GM19463 (cell line): Measurements from ENCODE around the gene TOMM20.
"Not testable (repeated sequence)": the region's sequence is repeated elsewhere in the genome, so short reads cannot be mapped to it uniquely, and the experiment has no call there.

Source experiments
- ATAC-seq: cut with Tn5 transposase; IDR thresholded peaks from one replicate; pipeline ENCODE4 v1.9.1; 2021; ENCODE audit warnings: mild to moderate bottlenecking, moderate library complexity; ENCODE audit not compliant: unreplicated experiment

TOMM20 gene

DNA sequence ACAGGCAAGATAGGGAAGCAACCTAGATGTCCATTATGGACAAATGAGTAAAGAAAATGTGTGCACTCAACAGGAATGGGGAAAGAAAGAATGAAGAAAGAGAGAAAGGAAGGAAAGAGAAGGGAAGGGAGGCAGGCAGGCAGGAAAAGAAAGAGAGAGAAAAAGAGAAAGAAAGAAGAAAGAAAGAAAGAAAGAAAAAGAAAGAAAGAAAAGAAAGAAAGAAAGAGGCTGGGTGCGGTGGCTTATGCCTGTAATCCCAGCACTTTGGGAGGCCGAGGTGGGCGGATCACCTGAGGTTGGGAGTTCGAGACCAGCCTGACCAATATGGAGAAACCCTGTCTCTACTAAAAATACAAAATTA, 48.4 kb downstream of the TOMM20 start:
- not testable (repeated sequence) for ATAC-seq

DNA sequence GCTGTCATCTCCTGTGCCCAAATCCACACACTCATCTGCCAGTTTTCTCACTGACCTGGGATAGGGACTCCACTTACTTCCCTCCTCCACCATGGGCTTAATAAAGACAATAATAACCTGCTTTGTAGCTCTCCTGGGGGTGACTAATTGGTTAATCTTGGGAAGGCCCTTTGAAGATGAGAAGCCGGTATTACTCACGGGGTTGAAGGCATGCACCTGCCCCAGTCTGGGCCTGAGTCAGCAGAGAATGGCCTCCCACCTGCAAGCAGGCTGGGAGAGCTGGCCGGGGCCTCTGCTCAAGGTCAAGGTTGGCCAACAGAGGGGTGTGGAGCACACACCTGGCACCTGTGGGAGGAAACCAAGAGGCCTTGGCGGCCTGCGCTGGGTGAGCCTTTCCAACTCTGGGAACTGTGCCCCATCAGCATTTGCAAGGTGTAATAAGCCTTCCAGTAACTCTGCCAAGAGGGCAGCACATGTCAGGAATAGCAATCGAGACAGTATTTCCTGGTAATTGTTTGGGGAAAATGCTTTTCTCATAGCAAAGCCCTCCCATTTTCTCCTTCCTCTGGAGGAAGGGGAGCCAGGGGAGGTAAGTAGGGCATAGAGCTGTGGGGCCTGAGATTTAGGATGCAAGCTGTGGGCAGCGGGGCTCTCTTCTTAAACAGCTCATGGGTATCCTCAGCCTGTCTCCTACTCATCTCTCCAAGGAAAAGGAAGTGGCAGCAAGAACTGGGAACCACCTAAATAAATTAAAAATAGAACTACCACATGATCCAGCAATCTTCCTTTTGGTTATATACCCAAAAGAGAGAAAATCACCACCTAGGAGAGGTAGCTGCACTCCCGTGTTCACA, 49.0 kb downstream of the TOMM20 start:
- peak; percentile 20 for ATAC-seq

DNA sequence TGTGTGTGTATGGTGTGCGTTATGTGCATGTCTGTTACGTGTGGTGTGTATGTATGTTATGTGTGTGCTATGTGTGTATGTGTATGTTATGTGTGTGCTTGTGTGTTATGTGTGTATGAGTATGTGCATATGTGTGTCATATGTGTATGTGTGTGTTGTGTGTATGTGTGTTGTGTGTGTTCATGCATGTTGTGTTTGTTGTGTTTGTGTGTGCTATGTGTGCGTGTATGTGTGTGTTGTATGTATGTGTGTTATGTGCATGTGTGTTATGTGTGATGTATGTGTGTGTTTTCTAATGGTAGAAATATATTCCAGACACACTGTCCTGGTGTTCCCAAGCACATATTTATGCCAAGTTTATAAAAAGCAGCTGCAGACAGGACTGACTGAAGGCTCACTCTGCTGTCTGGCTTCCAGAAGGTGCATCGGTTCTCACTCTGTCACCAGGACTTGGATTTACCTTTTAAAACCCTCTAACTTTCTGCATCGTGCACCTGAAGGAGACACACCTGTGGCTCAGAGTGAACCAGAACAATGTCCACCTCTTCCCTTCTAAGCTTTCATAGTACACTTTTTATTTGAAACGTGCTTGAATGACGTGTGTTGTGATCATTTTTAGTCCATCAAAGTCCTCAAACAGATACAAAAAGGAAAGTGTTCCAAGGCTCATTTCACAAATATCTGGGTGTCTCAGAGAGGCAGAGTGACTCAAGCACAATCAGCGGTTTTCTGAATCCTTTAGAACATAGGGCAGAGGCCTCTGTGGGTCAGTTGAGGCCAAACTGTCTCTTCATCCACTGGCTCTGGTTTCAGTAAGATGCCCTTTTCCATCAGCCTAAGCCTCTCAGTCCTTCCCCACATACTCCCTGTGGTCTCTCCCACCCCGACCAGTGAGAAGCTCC, 49.9 kb downstream of the TOMM20 start:
- ATAC-seq = no peak

DNA sequence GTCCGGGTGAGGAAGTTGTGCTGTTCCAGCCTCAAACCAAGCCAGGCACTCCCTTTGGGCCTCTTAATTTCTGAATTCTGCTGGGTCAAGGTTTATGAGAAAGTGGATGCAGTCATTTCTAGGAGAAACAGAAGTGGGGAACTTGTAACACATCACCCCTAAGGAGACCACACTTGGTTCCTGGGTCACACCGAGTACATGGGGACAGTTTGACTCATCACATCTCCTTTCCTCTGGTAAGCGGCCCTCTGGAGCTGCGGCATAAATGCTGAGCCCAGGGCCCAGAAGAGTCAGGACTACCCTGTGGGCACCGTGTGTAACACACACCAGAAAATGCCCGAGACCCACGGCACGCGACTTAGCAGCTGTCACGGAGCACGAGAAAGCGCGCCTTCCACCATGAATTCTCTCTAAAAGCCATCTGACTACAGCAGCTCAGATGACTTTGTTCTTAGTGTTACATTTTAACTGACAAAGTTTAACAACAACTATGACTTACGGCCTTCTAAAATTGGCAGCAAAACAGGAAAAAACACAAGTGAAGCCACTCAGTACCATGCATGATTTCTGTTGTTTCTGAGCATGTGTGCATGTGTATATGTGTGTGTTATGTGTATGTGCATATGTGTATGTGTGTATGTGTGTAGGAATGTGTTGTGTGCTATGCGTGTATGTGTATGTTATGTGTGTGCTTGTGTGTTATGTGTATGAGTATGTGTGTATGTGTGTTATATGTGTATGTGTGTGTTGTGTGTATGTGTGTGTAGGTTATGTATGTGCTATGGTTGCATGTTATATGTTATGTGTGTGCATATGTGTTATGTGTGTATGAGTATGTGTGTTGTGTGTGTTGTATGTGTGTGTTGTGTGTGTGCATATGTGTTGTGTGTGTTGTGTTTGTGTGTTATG, 50.8 kb downstream of the TOMM20 start:
- peak; percentile 29 for ATAC-seq

DNA sequence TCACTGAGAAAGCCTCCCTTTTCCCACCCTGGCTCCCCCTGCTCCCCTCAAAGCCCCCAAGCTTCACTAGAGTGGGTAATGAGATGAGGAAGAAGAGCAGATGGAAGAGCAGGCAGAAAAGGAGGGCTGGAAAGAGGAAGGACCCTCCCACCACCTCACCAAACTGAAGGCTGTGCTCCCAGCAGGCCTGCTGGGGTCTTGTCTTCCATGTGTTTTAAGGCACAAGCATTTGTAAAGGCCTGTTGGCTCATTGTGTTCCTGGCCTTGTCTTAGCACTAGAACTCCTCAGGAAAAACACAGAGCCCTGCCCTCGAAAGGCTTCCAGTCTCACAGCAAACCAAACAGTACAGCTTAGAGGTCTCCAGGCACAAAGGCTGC, 51.5 kb downstream of the TOMM20 start:
- ATAC-seq = no peak

DNA sequence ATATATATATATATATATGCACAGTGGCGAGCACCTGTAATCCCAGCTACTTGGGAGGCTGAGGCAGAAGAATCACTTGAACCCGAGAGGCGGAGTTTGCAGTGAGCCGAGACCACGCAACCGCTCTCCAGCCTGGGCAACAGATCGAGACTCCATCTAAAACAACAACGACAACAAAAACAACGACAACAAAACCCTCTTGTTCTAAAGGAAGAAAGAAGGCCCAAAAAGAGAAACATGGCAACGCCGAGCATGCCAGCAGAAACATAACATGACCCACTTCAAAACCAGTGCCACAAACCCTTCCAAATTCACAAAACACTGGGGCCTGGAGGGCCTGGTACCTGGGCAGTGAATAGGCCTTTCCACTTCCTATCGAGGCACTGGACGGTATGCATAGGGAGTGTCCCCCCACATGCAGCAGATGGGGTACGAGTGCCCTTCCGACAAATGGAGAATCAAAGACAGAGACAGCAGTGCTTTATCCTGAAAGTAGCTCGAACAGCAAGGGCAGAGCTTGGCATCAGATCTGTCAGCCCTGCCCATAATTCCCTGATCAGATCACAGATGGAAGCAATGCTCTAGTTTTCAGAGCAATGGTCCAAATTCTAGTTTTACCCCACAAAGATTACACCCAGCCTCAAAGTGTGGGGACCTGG, 52.0 kb downstream of the TOMM20 start:
- no peak for ATAC-seq

DNA sequence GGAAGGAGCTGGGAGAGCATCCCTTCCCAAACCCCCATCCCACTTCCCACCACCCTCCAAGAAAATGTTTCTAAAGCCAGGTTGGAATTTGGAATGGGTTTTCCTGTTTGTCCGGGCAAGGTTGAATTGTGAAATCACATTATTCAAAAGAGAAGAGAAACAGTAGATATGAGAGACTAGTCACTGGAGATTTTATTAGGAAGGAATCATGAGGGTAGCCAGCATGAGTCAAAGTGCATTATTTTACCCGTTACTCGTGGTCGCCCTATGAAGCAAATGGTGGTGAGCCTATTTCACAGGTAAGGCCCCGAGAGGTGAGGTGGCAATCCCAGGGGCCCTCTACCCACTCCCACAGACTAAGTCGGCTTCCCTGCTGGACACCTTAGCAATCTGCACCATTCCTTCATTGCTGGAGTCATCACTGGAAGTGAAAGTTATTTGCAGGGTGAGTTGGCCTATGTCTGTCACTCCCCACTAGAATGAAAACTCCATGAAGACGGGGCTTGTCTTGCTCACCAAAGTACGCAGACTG, 52.8 kb downstream of the TOMM20 start:
- no peak for ATAC-seq

DNA sequence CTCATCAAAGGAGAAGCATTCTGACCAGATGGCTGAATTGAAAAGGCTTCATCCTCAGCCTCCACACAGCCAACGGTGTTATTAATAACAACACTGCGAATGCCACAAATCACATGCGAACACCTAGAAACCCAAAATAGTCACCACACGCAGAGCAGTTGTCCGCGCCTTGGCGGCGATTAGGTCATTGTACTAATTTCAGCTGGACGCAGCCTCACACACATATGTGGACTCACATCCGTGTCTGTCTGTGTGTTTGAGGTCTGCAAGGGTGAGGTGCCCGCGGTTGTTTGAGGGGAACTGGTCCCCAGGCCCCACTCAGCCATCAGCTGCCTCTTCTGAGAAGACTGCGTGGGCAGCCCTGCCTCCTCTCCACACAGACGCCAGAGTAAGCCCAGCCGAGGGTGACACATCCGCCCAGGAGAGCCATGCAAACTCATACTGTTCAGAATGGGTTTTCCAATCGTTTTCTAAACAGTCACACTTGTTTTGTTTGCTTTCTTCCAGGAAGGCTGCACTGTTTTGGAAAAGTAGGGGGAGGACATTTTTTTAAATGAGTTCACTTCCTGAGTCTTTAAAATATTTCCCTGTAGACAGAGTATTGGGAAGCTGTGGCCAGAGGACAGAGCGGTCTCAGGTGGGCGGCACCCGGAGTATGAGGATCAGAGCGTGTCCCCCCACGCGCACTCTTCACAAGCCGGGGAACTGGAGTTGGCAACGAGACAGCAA, 53.4 kb downstream of the TOMM20 start:
- peak; percentile 52 for ATAC-seq

DNA sequence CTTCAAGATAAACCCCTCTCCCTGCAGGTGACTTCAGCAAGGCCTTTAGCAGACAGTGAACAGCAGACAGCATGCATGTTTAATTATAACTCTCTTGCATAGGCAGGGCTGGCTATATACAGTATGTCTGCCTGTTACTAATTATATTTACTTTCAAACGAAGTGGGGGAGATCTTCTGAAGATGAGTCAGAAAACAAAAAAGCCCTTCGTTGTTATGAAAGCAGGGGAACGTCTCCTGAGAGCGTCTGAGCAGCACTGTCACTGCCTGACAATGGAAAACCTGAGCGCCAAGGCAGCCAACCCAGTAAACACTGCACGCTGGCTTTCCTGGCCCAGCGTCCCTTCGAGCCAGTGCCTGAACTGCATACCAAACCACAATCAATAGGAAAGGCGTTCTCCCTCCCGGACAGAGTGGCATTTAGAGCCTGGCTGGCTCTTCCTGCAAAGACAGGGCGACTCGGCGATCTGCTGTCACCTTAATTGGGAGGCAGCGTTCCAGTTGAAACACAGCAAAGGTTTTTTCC, 54.1 kb downstream of the TOMM20 start:
- ATAC-seq = peak; percentile 35

DNA sequence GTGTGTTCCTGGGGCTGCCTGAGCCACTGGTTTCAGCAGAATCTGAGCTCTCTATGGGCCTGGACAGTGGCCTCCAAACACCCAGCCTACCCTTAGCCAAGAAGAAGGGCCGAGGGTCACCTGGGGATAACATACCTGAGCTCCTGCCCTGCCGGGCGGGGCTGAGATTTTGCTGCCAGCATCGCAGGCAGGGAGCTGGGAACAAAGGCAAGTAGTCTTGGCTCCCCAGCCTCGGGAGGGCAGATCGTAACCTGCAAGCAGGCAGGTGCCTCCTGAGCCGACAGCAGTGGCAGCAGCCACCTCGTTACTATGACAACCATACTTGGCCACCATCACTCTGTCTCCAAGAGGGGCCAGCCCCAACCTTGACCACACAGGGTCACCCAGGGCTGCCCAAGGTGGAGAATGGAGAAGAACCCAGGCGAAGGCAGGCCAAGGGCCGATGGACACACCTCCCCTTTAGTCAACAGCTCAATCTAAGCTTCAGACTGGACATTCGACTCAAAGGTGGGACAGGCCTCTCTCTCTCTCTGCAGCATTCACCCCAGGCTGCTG, 54.6 kb downstream of the TOMM20 start:
- peak; percentile 0 for ATAC-seq

DNA sequence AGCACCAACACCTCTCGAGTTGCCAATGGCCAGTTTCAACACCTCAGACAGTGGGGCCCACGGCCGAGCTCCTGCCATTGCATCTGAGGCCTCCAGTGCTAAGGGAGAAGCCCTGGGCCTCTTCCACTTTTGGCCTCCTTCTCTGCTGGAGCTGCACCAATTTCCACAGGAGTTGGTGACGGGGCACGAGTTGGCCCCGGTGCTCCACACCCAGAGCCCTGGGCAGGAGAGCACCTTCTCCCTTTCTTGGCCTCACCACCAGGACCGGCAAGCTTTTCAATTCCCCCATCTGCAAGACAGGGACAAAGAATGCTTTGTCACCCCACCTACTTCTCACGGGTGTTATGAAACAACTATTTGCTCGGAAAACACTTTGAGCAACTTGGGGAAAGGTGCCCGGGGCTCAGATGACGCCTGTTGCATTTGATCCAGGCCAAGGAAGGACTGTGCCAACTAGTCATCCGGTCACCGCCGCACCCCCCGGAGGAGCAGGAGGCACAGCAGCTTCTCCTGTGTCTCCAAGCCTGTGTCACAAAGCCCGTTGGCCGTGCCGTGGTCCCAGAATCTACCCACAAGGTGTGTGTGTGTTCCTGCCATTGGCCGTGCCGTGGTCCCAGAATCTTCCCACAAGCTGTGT, 55.2 kb downstream of the TOMM20 start:
- ATAC-seq = no peak

DNA sequence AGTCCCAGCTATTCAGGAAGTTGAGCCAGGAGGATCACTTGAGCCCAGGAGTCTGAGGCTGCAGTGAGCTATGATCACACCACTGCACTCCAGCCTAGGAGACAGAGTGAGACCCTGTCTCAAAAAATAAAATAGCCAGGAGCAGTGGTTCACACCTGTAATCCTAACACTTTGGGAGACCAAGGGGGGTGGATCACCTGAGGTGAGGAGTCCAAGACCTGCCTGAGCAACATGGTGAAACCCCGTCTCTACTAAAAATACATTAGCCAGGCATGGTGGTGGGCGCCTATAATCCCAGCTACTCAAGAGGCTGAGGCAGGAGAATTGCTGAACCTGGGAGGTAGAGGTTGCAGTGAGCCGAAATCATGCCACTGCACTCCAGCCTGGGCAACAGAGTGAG, 56.1 kb downstream of the TOMM20 start:
- not testable (repeated sequence) for ATAC-seq

DNA sequence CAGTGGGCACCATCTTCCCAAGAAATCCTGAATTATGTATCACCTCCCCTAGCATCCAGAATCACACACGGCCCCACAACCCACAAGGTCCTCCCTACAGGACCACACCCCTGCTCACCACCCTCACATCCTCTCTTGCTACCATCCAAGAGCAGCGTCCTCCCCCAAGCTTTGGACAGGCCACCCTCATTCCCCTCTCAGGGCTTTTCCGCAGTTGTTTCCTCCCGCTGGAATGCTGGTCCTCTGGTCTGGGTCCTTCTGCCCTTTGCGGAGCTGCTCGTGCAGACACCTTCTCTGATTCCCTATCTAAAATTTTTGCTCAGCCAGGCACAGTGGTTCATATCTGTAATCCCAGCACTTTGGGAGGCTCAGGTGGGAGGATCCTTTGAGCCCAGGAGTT, 56.5 kb downstream of the TOMM20 start:
- ATAC-seq = no peak

DNA sequence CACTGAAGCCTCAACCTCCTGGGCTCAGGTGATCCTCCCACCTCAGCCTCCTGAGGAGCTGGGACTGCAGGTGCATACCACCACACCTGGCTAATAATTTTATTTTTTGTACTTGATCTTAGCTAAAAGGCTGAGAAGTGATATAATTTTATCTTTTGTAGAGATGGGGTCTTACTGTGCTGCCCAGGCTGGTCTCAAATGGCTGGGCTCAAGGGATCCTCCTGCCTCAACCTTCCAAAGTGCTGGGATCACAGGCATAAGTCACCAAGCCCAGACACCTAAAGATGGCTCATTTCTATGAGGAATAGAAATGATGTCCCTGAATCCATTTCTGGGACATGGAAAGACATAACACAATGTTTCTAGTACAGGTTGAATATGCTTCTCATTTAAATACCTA, 57.8 kb downstream of the TOMM20 start:
- ATAC-seq = no peak

DNA sequence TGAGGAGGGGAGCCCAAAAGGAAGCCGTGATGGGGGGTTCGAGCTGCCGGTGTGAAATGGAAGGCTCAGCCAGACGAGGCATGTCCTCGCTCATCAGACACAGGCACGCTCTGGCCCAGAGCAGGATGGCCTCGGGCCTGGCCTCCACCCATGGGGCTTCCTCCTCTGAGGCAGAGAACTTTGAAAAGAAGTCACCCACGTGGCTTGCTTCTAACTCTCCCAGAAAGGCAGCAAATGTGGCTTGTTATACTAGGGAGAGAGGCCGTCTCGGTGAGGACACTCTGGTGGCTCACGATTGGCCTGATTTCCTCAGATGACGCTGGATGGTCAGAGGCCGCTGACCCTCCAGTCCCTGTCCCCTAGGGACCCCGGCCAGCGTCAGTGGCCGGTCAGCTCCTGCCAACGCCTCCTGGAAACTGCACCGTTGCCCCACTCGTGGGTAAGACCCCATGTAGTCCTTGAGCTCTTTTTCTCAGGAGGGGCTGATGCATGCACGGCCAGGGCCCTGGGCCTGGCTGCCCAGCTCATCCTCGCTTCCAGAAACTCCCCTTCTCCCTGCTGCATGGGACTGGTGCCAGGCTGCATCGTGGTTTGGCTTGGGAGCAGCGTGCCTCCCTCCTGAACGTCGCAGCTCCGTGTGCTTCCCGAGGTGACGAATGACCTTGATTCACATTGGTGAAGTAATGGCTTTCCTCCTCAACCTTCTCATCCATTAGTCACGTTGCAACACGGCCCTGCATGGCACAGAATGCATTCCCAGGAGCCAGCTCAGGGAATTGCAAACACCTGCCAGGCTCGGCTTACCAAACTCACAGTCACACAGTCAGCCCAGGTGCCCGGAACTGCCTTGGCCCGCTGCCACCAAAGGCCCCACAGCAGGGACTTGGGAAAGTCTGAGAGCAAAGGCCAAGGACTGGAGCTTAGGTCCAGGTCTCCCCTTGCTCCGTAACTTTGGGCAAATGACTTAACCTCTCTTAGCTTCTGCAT, 58.8 kb downstream of the TOMM20 start:
- ATAC-seq = no peak

DNA sequence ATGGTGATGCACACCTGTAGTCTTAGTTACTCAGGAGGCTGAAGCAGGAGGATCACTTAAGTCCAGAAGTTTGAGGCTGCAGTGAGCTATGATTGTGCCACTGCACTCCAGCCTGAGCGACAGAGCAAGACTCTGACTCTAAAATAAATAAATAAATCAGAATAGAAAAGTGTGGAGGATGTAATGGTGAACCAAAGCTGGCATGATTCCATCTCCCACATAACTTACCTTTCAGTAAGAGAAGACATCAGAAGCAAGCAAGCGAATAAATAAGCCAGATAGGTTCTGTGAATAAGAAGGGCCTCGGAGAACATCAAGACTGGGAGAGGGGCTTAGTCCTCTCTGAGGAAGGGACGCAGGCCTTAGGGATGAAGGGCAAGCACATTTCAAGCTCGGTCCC, 59.5 kb downstream of the TOMM20 start:
- ATAC-seq = no peak
